NCI-H510A (cell line): ENCODE results near the gene APCDD1L.
"Not testable (repeated sequence)": the region's sequence is repeated elsewhere in the genome, so short reads cannot be mapped to it uniquely, and the experiment has no call there.

Experiments used
- DNase-seq: peaks from one replicate; lab custom pipeline; 2025; lab: John Stamatoyannopoulos, UW

APCDD1L gene

GRCh38 chr20:58438970-58439808 is 76.0 kb downstream of the APCDD1L start:
- no peak for DNase-seq

- DNase-seq, result no peak
Measured at GRCh38 chr20:58436868-58437645, 78.1 kb downstream of the APCDD1L start.

GRCh38 chr20:58435237-58435636 is 80.0 kb downstream of the APCDD1L start:
- DNase-seq, result no peak

- DNase-seq, result no peak
Measured at GRCh38 chr20:58434326-58434725, 80.9 kb downstream of the APCDD1L start.

GRCh38 chr20:58433759-58434158 is 81.4 kb downstream of the APCDD1L start:
- DNase-seq, result no peak

- DNase-seq, result no peak
Measured at GRCh38 chr20:58433029-58433647, 82.1 kb downstream of the APCDD1L start.

GRCh38 chr20:58432186-58432954 is 82.8 kb downstream of the APCDD1L start:
- DNase-seq, result no peak

GRCh38 chr20:58431134-58431533 is 84.1 kb downstream of the APCDD1L start:
- DNase-seq, result no peak

GRCh38 chr20:58429303-58429702 is 85.9 kb downstream of the APCDD1L start:
- no peak for DNase-seq

- no peak for DNase-seq
Measured at GRCh38 chr20:58428364-58428763, 86.8 kb downstream of the APCDD1L start.

- not testable (repeated sequence) for DNase-seq
Measured at GRCh38 chr20:58427571-58427970, 87.6 kb downstream of the APCDD1L start.

GRCh38 chr20:58424218-58424969 is 90.8 kb downstream of the APCDD1L start:
- DNase-seq, result no peak

- DNase-seq, result no peak
Measured at GRCh38 chr20:58421497-58421850, 93.7 kb downstream of the APCDD1L start.

- DNase-seq, result no peak
Measured at GRCh38 chr20:58420798-58421496, 94.3 kb downstream of the APCDD1L start.

- no peak for DNase-seq
Measured at GRCh38 chr20:58418949-58419748, 96.0 kb downstream of the APCDD1L start.

- DNase-seq, result no peak
Measured at GRCh38 chr20:58417438-58417837, 97.8 kb downstream of the APCDD1L start.

GRCh38 chr20:58416835-58417234 is 98.4 kb downstream of the APCDD1L start:
- DNase-seq, result no peak

GRCh38 chr20:58416057-58416456 is 99.1 kb downstream of the APCDD1L start:
- DNase-seq, result no peak

- not testable (repeated sequence) for DNase-seq
Measured at GRCh38 chr20:58414786-58415185, 100.4 kb downstream of the APCDD1L start.

GRCh38 chr20:58414216-58414615 is 101.0 kb downstream of the APCDD1L start:
- DNase-seq, result not testable (repeated sequence)
